HG03280 (cell line): ENCODE measurements around the gene CCNL2.
A peak's percentile ranks its signal among the peaks of the same experiment; 100 is the strongest.

Experiments used
- ATAC-seq: cut with Tn5 transposase; IDR thresholded peaks from one replicate; pipeline ENCODE4 v1.9.1; 2021; ENCODE audit warnings: mild to moderate bottlenecking, moderate library complexity; ENCODE audit not compliant: unreplicated experiment

The CCNL2 gene

GRCh38 chr1:1357871-1358432 is 41.2 kb downstream of the CCNL2 start:
- no peak for ATAC-seq

- no peak for ATAC-seq
Observed at GRCh38 chr1:1356796-1357401, 42.2 kb downstream of the CCNL2 start.

GRCh38 chr1:1356166-1356795 is 42.9 kb downstream of the CCNL2 start:
- ATAC-seq, result no peak

GRCh38 chr1:1355416-1355815 is 43.7 kb downstream of the CCNL2 start:
- no peak for ATAC-seq

GRCh38 chr1:1354271-1355247 is 44.6 kb downstream of the CCNL2 start:
- no peak for ATAC-seq

GRCh38 chr1:1353389-1354151 is 45.6 kb downstream of the CCNL2 start:
- ATAC-seq, result no peak

GRCh38 chr1:1352786-1353388 is 46.2 kb downstream of the CCNL2 start:
- no peak for ATAC-seq

- ATAC-seq, result no peak
Observed at GRCh38 chr1:1351511-1352427, 47.4 kb downstream of the CCNL2 start.

- ATAC-seq, result peak; percentile 75
Observed at GRCh38 chr1:1349256-1350012, 49.7 kb downstream of the CCNL2 start, which contains the start of gene DVL1. Gene DVL1 (minus strand): TSS chr1:1349418. CDS start chr1:1349065, 353 bp downstream.

GRCh38 chr1:1348420-1349255 is 50.5 kb downstream of the CCNL2 start:
- ATAC-seq, result peak; percentile 39

GRCh38 chr1:1347663-1348419 is 51.3 kb downstream of the CCNL2 start:
- ATAC-seq, result no peak

- no peak for ATAC-seq
Observed at GRCh38 chr1:1347026-1347595, 52.0 kb downstream of the CCNL2 start.

GRCh38 chr1:1346501-1346890 is 52.6 kb downstream of the CCNL2 start:
- ATAC-seq, result no peak

- no peak for ATAC-seq
Observed at GRCh38 chr1:1345860-1346500, 53.2 kb downstream of the CCNL2 start.

GRCh38 chr1:1345384-1345783 is 53.8 kb downstream of the CCNL2 start:
- no peak for ATAC-seq
